K562 (cell line): Measurements from ENCODE around the gene NOTCH1. TPM values are rescaled to one million over a fixed set of nuclear protein-coding genes. Genes with fewer than 3 reads are reported as not detected.

Source experiments
- BCL6 ChIP-seq: fragments of 250-450 bp; sonication (Bioruptor Pico); IDR thresholded peaks from 2 replicates; pipeline ENCODE4 v1.4.0; 2020
- BRCA1 ChIP-seq, 2 experiments: fragments of 450-650 bp in 1 of 2; sonication (generic) in 1 of 2; formaldehyde crosslinking in 1 of 2; IDR thresholded peaks; 2 replicates each; pipeline versions ENCODE4 v1.5.0 to v1.6.1; 2017 to 2020; ENCODE audit warnings: mild to moderate bottlenecking in 1 of 2, missing genetic modification reagents in 1 of 2
- EP300 ChIP-seq: IDR thresholded peaks from 2 replicates; pipeline ENCODE4 v1.6.1; 2012; ENCODE audit warnings: low read length, improper control_type of control experiment
- FOSL1 ChIP-seq: fragments of 200-800 bp; sonication (Bioruptor generic); conservative IDR thresholded peaks from 2 replicates; pipeline ENCODE4 v1.6.1; 2016; ENCODE audit warnings: missing genetic modification characterization, missing compliant biosample characterization
- HEY1 ChIP-seq: fragments of 250-450 bp; sonication (Bioruptor Pico); IDR thresholded peaks from 2 replicates; pipeline ENCODE4 v1.5.0; 2020; ENCODE audit warnings: mild to moderate bottlenecking, moderate library complexity, borderline replicate concordance
- KDM4B ChIP-seq, 2 experiments: fragments of 450-650 bp in 1 of 2; sonication (generic) in 1 of 2; IDR thresholded peaks; 2 replicates each; pipeline ENCODE4 v1.6.1; 2016 to 2017; ENCODE audit warnings: borderline replicate concordance in 2 of 2, antibody characterized with exemption in 1 of 2, low read depth in 1 of 2, mild to moderate bottlenecking in 1 of 2
- NFE2L1 ChIP-seq: fragments of 450-650 bp; IDR thresholded peaks from 2 replicates; pipeline ENCODE4 v1.6.1; 2016; ENCODE audit warnings: missing genetic modification characterization, low read depth, mild to moderate bottlenecking, missing compliant biosample characterization, moderate library complexity, borderline replicate concordance
- POU5F1 ChIP-seq: fragments of 150-350 bp; IDR thresholded peaks from 2 replicates; pipeline ENCODE4 v1.6.1; 2014; ENCODE audit warnings: borderline replicate concordance, low read length, low read depth, mild to moderate bottlenecking; ENCODE audit not compliant: partially characterized antibody
- SRF ChIP-seq, 2 experiments: fragments of 250-450, 450-650 bp in 1 of 2; sonication (Bioruptor Pico) in 1 of 2; sonication (generic) in 1 of 2; formaldehyde crosslinking; IDR thresholded peaks; 2 replicates each; pipeline versions ENCODE4 v1.5.0 to v1.5.1; 2020 to 2022; ENCODE audit warnings: mild to moderate bottlenecking in 1 of 2, missing genetic modification reagents in 1 of 2
- TAF9B ChIP-seq: fragments of 450-650 bp; IDR thresholded peaks from 2 replicates; pipeline ENCODE4 v1.6.1; 2018; ENCODE audit warnings: mild to moderate bottlenecking; ENCODE audit not compliant: partially characterized antibody
- ZNF766 ChIP-seq: fragments of 200-800 bp; sonication (Bioruptor generic); conservative IDR thresholded peaks from 2 replicates; pipeline ENCODE4 v1.6.1; 2016; ENCODE audit warnings: missing genetic modification characterization, missing compliant biosample characterization
- polyA plus RNA-seq, 8 experiments: library from polyadenylated mRNA; depleted of rRNA in 4 of 8; stranded (reverse) in 5 of 8; unstranded in 3 of 8; fragments of >200 nt; fragmentation: Nextera tagmentation in 2 of 8; fragmentation: Illumina TruSeq in 1 of 8; extraction: Ambion mirVana in 2 of 8; extraction: Trizol in 1 of 8; gene quantifications; 2 replicates each; pipeline versions ENCODE4 v1.2.1 to v1.2.3, GENCODE V29; 2011 to 2014; ENCODE audit warnings: inconsistent platforms in 1 of 8, missing spikeins in 1 of 8
- total RNA-seq, 7 experiments: library from RNA; depleted of rRNA in 6 of 7; stranded (reverse); fragments of >200 nt in 6 of 7; fragmentation: Illumina TruSeq in 2 of 7; extraction: Trizol in 2 of 7; gene quantifications; 2 replicates each; pipeline versions ENCODE4 v1.2.1 to v1.2.3, GENCODE V29; 2011 to 2021; ENCODE audit warnings: low replicate concordance in 1 of 7
- TF ChIP-seq, protein P1 (sequence below): sonication (generic); formaldehyde crosslinking; IDR thresholded peaks from 2 replicates; pipeline ENCODE4 v1.8.1; 2022; ENCODE audit warnings: missing genetic modification reagents
- TF ChIP-seq, protein P2 (sequence below): fragments of 450-650 bp; IDR thresholded peaks from 2 replicates; pipeline ENCODE4 v1.6.1; 2016
- TF ChIP-seq, protein P3 (sequence below): fragments of 250-450 bp; sonication (Bioruptor Pico); IDR thresholded peaks from 2 replicates; pipeline ENCODE4 v1.5.1; 2021; ENCODE audit warnings: mild to moderate bottlenecking
- TF ChIP-seq, protein P4 (sequence below): fragments of 450-650 bp; formaldehyde crosslinking; conservative IDR thresholded peaks from 2 replicates; pipeline ENCODE4 v1.4.0; 2022; ENCODE audit warnings: mild to moderate bottlenecking, missing genetic modification characterization
- TF ChIP-seq, protein P5 (sequence below): fragments of 250-450 bp; sonication (Bioruptor Pico); IDR thresholded peaks from 2 replicates; pipeline ENCODE4 v1.5.0; 2021

NOTCH1 gene
- total and polyA plus RNA-seq, 9 of the 15 experiments (the other 6 are each of a cell fraction or from before 2014, with no cell fraction given): 0.03 to 31.4 (median 2.3) TPM

DNA sequence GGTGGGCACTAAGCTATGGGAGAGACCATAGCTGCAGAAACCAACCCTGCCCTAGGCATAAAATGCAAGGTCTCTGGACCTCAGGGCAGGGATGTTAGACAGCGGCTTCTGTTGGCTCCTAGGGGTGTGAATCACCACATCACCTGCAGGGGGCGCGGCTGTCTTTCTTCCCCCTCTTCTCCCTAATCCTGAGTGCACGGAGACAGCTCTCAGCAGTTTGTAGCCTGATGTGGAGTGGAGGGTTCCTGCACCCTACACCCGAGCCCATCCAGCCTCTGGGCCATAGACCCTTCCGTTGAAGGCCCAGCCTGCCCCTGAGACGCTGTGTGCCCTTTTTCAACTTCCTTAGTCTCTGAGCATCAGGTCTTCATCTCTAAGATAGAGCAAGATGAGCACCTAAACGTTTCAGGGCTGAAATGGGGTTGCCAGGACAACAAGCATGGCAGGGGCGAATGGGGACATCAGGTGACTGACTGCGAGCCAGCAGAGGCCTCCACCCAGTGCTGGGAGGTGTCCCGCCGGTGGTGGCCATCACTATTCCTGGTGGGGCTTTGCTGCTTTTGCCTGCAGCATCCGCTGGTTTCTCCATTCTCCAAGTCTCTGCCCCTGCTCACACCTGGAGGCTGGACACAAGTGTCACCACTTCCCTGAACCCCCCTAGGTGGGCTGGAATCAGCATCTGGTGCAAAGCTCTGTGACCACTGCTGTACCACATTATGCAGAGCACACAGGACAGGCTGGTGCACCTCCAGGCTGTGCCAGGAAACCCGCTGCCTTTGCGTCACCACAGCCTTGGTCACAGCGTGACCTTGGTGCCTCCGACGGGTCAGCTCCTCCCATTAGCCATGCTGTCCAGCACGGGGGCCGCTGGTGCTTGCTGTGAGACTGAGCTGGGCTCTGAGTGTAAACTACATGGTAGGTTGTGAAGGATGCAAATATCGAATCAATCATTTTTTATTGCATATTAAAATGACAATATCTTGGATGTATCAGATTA, 60.5 kb downstream of the NOTCH1 start (continued):
- TF ChIP-seq FOSL1 (tag): no peak
- TF ChIP-seq, protein P1, sequence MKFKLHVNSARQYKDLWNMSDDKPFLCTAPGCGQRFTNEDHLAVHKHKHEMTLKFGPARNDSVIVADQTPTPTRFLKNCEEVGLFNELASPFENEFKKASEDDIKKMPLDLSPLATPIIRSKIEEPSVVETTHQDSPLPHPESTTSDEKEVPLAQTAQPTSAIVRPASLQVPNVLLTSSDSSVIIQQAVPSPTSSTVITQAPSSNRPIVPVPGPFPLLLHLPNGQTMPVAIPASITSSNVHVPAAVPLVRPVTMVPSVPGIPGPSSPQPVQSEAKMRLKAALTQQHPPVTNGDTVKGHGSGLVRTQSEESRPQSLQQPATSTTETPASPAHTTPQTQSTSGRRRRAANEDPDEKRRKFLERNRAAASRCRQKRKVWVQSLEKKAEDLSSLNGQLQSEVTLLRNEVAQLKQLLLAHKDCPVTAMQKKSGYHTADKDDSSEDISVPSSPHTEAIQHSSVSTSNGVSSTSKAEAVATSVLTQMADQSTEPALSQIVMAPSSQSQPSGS (CRISPR knock-in tag): no peak
- TF ChIP-seq, protein P2, sequence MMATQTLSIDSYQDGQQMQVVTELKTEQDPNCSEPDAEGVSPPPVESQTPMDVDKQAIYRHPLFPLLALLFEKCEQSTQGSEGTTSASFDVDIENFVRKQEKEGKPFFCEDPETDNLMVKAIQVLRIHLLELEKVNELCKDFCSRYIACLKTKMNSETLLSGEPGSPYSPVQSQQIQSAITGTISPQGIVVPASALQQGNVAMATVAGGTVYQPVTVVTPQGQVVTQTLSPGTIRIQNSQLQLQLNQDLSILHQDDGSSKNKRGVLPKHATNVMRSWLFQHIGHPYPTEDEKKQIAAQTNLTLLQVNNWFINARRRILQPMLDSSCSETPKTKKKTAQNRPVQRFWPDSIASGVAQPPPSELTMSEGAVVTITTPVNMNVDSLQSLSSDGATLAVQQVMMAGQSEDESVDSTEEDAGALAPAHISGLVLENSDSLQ: no peak
- no peak for TF ChIP-seq NFE2L1 (tag)
- no peak for TF ChIP-seq POU5F1
- TF ChIP-seq BRCA1 (IDR thresholded peaks at IDR 0.05): no peak
- no peak for TF ChIP-seq BRCA1 (CRISPR knock-in tag; IDR thresholded peaks at IDR 0.05)
- TF ChIP-seq KDM4B (IDR thresholded peaks at IDR 0.05; ENCODE audit: borderline replicate concordance in 2 of 2, low read depth in 1 of 2): no peak
- TF ChIP-seq BCL6: no peak
- TF ChIP-seq TAF9B: no peak
- TF ChIP-seq, protein P3, sequence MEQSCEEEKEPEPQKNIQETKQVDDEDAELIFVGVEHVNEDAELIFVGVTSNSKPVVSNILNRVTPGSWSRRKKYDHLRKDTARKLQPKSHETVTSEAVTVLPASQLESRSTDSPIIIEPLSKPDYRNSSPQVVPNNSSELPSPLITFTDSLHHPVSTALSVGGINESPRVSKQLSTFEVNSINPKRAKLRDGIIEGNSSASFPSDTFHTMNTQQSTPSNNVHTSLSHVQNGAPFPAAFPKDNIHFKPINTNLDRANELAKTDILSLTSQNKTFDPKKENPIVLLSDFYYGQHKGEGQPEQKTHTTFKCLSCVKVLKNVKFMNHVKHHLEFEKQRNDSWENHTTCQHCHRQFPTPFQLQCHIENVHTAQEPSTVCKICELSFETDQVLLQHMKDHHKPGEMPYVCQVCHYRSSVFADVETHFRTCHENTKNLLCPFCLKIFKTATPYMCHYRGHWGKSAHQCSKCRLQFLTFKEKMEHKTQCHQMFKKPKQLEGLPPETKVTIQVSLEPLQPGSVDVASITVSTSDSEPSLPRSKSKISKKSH: no peak
- TF ChIP-seq EP300: 0 out of 2 replicates have a peak, but pooled peaks have one; percentile 6
- TF ChIP-seq, protein P4, sequence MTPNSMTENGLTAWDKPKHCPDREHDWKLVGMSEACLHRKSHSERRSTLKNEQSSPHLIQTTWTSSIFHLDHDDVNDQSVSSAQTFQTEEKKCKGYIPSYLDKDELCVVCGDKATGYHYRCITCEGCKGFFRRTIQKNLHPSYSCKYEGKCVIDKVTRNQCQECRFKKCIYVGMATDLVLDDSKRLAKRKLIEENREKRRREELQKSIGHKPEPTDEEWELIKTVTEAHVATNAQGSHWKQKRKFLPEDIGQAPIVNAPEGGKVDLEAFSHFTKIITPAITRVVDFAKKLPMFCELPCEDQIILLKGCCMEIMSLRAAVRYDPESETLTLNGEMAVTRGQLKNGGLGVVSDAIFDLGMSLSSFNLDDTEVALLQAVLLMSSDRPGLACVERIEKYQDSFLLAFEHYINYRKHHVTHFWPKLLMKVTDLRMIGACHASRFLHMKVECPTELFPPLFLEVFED (CRISPR knock-in tag): no peak
- no peak for TF ChIP-seq ZNF766 (CRISPR knock-in tag)
- no peak for TF ChIP-seq SRF (CRISPR knock-in tag; IDR thresholded peaks at IDR 0.05)
- TF ChIP-seq HEY1: no peak
- TF ChIP-seq, protein P5, sequence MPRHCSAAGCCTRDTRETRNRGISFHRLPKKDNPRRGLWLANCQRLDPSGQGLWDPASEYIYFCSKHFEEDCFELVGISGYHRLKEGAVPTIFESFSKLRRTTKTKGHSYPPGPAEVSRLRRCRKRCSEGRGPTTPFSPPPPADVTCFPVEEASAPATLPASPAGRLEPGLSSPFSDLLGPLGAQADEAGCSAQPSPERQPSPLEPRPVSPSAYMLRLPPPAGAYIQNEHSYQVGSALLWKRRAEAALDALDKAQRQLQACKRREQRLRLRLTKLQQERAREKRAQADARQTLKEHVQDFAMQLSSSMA: no peak
